Measurements from ENCODE around the gene ATP1A3.

ATP1A3 gene

GRCh38 chr19:41927497-41928192 lies 66.4 kb downstream of the ATP1A3 start:
- no peak for DNase-seq

GRCh38 chr19:41926763-41927496 lies 67.1 kb downstream of the ATP1A3 start:
- no peak for DNase-seq

GRCh38 chr19:41926028-41926762 lies 67.8 kb downstream of the ATP1A3 start:
- no peak for DNase-seq

- no peak for DNase-seq
Observed at GRCh38 chr19:41925208-41926003, 68.6 kb downstream of the ATP1A3 start.

- DNase-seq: no peak
Observed at GRCh38 chr19:41924151-41925145, 69.6 kb downstream of the ATP1A3 start.

GRCh38 chr19:41923045-41923788 lies 70.8 kb downstream of the ATP1A3 start:
- DNase-seq: no peak

- DNase-seq: no peak
Observed at GRCh38 chr19:41922585-41922984, 71.4 kb downstream of the ATP1A3 start.

- DNase-seq: no peak
Observed at GRCh38 chr19:41921577-41922576, 72.2 kb downstream of the ATP1A3 start.

- no peak for DNase-seq
Observed at GRCh38 chr19:41920882-41921576, 73.0 kb downstream of the ATP1A3 start.

- no peak for DNase-seq
Observed at GRCh38 chr19:41919948-41920712, 73.9 kb downstream of the ATP1A3 start.

GRCh38 chr19:41918653-41919244 lies 75.3 kb downstream of the ATP1A3 start:
- no peak for DNase-seq

- DNase-seq: no peak
Observed at GRCh38 chr19:41918095-41918494, 75.9 kb downstream of the ATP1A3 start.

- no peak for DNase-seq
Observed at GRCh38 chr19:41917676-41918075, 76.4 kb downstream of the ATP1A3 start.
